Measurements from ENCODE around the gene ARX. TPM values are rescaled to one million over a fixed set of nuclear protein-coding genes. Genes with fewer than 3 reads are reported as not detected.

Gene ARX
- total RNA-seq, 1 experiment from 2014 or later, result 0.24 TPM

DNA sequence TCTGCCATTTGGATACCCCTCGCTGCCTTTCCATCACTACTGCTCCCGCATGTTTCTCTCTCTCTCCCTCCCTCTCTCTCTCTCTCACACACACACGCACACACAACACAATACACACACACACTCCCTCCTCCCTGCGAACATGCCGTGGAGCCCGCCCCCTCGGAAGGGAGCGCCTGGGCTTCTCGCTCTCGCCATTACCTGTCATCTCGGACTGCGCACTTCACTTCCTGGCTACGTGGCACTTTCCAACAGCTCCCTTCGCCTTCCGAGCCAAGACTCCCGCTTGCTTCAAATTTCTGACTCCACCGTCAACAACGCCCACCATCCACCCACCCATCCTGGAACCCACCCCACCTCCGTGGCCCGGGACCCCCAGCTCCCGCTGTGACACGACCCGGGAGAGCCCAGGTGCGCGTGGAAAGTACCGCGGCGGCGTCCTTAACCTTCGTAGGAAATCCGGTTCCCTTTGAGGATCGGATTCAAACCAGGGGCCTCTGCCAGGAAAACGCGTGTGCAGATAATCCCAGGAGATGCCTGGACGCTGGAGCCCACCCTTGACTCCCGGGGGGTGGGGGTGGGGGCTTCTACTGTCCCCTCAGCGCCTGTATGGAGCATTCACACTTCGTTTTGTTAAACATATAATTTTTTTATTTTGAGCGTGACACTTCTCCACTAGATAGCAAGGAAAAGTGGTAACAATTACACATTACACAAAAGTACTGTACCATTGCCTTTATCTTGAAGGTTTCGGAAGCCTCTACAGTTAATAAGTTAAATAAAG is 12.5 kb downstream of the ARX start:
- no peak overlapping the region for H3K4ac ChIP-seq (ENCODE audit: low read depth, low read length)
- H3K27me3 Mint-ChIP-seq (ENCODE audit: low read depth), result peaks cover 98% of the 10 kb centered on the region
- peak overlapping the region; percentile 63 to 93 for H3K4me3 Mint-ChIP-seq
- H2AFZ ChIP-seq (ENCODE audit: low read length), result no peak overlapping the region
- H4K20me1 ChIP-seq (ENCODE audit: control insufficient read depth, insufficient read depth, insufficient read length), result no peaks in the 10 kb centered on the region
- H3K18ac ChIP-seq (ENCODE audit: insufficient read length, low read depth, low read length), result no peak overlapping the region
- no peak overlapping the region for H4K91ac ChIP-seq (ENCODE audit: insufficient read length, low read depth, low read length)
- H3K14ac ChIP-seq (ENCODE audit: insufficient read depth, low read length), result no peak overlapping the region
- peaks cover 6 to 8% of the 10 kb centered on the region in 2 experiments; a peak in 4 of 5 replicates for H3K9me3 Mint-ChIP-seq
- H3K27me3 ChIP-seq (ENCODE audit: insufficient read depth, low read length), result peaks cover 69% of the 10 kb centered on the region
- peaks cover 0 to 10% (median 0%) of the 10 kb centered on the region in 3 experiments; a peak in 3 of 7 replicates for H3K36me3 Mint-ChIP-seq (ENCODE audit: insufficient read depth in 1 of 3, low read depth in 3 of 3)
- no peak overlapping the region for H2AK5ac ChIP-seq (ENCODE audit: insufficient read length, low read length)
- H2BK15ac ChIP-seq (ENCODE audit: low read depth, low read length), result no peak overlapping the region
- WGBS (ENCODE audit: extremely low coverage, insufficient read length, low lambda C conversion rate), result no CpG with 5 or more reads among the region's 40 CpGs
- no peak overlapping the region for H4K8ac ChIP-seq (replicated peaks; ENCODE audit: insufficient read length, low read depth, low read length)
- H3K23ac ChIP-seq (ENCODE audit: insufficient read length, low read depth, low read length), result no peak overlapping the region
- H2BK5ac ChIP-seq (ENCODE audit: insufficient read length, low read length), result no peak overlapping the region
- no peaks in the 10 kb centered on the region for H3K79me1 ChIP-seq (ENCODE audit: insufficient read depth, low read depth, low read length, poor library complexity, severe bottlenecking)
- H4K5ac ChIP-seq (ENCODE audit: insufficient read length, low read depth, low read length), result no peak overlapping the region
- H3K27ac ChIP-seq (ENCODE audit: insufficient read length, low read depth, low read length), result no peak overlapping the region
- H3K79me2 ChIP-seq (ENCODE audit: insufficient read depth, low read length), result no peaks in the 10 kb centered on the region
- H3K4me2 ChIP-seq (ENCODE audit: insufficient read depth, insufficient read length, low read length), result peak overlapping the region; percentile 96
- no peak overlapping the region for H2BK20ac ChIP-seq (ENCODE audit: low read depth, low read length, poor library complexity, severe bottlenecking)
- peak; percentile 79 for DNase-seq
- no peak overlapping the region for H2BK12ac ChIP-seq (ENCODE audit: insufficient read length, low read depth, low read length)
- no peak overlapping the region for H3T11ph ChIP-seq (ENCODE audit: low read length)
- H3K27ac Mint-ChIP-seq, result no peak overlapping the region
- TF ChIP-seq, protein P1, sequence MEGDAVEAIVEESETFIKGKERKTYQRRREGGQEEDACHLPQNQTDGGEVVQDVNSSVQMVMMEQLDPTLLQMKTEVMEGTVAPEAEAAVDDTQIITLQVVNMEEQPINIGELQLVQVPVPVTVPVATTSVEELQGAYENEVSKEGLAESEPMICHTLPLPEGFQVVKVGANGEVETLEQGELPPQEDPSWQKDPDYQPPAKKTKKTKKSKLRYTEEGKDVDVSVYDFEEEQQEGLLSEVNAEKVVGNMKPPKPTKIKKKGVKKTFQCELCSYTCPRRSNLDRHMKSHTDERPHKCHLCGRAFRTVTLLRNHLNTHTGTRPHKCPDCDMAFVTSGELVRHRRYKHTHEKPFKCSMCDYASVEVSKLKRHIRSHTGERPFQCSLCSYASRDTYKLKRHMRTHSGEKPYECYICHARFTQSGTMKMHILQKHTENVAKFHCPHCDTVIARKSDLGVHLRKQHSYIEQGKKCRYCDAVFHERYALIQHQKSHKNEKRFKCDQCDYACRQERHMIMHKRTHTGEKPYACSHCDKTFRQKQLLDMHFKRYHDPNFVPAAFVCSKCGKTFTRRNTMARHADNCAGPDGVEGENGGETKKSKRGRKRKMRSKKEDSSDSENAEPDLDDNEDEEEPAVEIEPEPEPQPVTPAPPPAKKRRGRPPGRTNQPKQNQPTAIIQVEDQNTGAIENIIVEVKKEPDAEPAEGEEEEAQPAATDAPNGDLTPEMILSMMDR (conservative IDR thresholded peaks at IDR 0.05), result no peak
- 0 out of 2 replicates have a peak, but pooled peaks cover 2% of the 10 kb centered on the region for H3K4me1 ChIP-seq (ENCODE audit: insufficient read depth, low read length)
- H3K9me3 ChIP-seq (ENCODE audit: control insufficient read depth, low read depth, low read length), result no peaks in the 10 kb centered on the region
- no peak overlapping the region for H2BK120ac ChIP-seq (ENCODE audit: low read depth, low read length, poor library complexity, severe bottlenecking)
- H3K9ac ChIP-seq (ENCODE audit: extremely low read depth, insufficient read length, low read length), result no peak overlapping the region
- no peak overlapping the region for H3K56ac ChIP-seq (ENCODE audit: insufficient read length, low read depth, low read length)
- peaks cover 28% of the 10 kb centered on the region for H3K23me2 ChIP-seq (ENCODE audit: insufficient read length, low read depth, low read length, poor library complexity, severe bottlenecking)
- H3K4me1 Mint-ChIP-seq, result peaks cover 60 to 74% of the 10 kb centered on the region in 2 experiments
